ENCODE data around the gene RGS4.
A peak's percentile ranks its signal among the peaks of the same experiment; 100 is the strongest.

The RGS4 gene

GRCh38 chr1:163069142-163069541, at the start of gene RGS4:
Gene RGS4 (plus strand): TSS chr1:163069361. CDS start chr1:163069485, 124 bp downstream.
- DNase-seq = peak; percentile 96

- no peak for DNase-seq
Measured at GRCh38 chr1:163022129-163022528, 47.0 kb upstream of the RGS4 start.

GRCh38 chr1:163027610-163028009, 41.6 kb upstream of the RGS4 start:
- DNase-seq = no peak

- DNase-seq = no peak
Measured at GRCh38 chr1:163029901-163030300, 39.3 kb upstream of the RGS4 start.

- DNase-seq = peak; percentile 94
Measured at GRCh38 chr1:163035446-163036249, 33.5 kb upstream of the RGS4 start.

GRCh38 chr1:163036671-163037070, 32.5 kb upstream of the RGS4 start:
- no peak for DNase-seq

GRCh38 chr1:163038928-163039706, 30.0 kb upstream of the RGS4 start:
- peak; percentile 22 for DNase-seq

- DNase-seq = no peak
Measured at GRCh38 chr1:163039707-163040093, 29.5 kb upstream of the RGS4 start.

GRCh38 chr1:163046071-163046470, 23.1 kb upstream of the RGS4 start:
- DNase-seq = peak; percentile 30

- no peak for DNase-seq
Measured at GRCh38 chr1:163047951-163048659, 21.1 kb upstream of the RGS4 start.

- no peak for DNase-seq
Measured at GRCh38 chr1:163048869-163049268, 20.3 kb upstream of the RGS4 start.

GRCh38 chr1:163049296-163049695, 19.9 kb upstream of the RGS4 start:
- DNase-seq = no peak

- DNase-seq = no peak
Measured at GRCh38 chr1:163050496-163050895, 18.7 kb upstream of the RGS4 start.

- DNase-seq = no peak
Measured at GRCh38 chr1:163054181-163054591, 15.0 kb upstream of the RGS4 start.

- DNase-seq = no peak
Measured at GRCh38 chr1:163055005-163055404, 14.2 kb upstream of the RGS4 start.

GRCh38 chr1:163055531-163055930, 13.6 kb upstream of the RGS4 start:
- peak; percentile 15 for DNase-seq

- DNase-seq = peak; percentile 62
Measured at GRCh38 chr1:163056831-163057230, 12.3 kb upstream of the RGS4 start.

GRCh38 chr1:163060343-163061007, 8.7 kb upstream of the RGS4 start:
- no peak for DNase-seq

- no peak for DNase-seq
Measured at GRCh38 chr1:163063143-163063542, 6.0 kb upstream of the RGS4 start.

- no peak for DNase-seq
Measured at GRCh38 chr1:163063610-163064009, 5.6 kb upstream of the RGS4 start.

- DNase-seq = no peak
Measured at GRCh38 chr1:163066168-163066567, 3.0 kb upstream of the RGS4 start.

GRCh38 chr1:163066686-163067085, 2.5 kb upstream of the RGS4 start:
- no peak for DNase-seq

- no peak for DNase-seq
Measured at GRCh38 chr1:163068716-163069115, 445 bp upstream of the RGS4 start.
